Embryonic facial prominence (tissue), 1 donor: ENCODE results near the gene GSTA5.
"Not testable (repeated sequence)": the region's sequence is repeated elsewhere in the genome, so short reads cannot be mapped to it uniquely, and the experiment has no call there.

Experiments
- DNase-seq: peaks from one replicate; pipeline ENCODE4 v3.0.0-alpha.2; 2016; ENCODE audit errors: extremely low spot score

The GSTA5 gene

GRCh38 chr6:52834481-52834880 is 6.1 kb downstream of the GSTA5 start:
- DNase-seq = no peak

DNA sequence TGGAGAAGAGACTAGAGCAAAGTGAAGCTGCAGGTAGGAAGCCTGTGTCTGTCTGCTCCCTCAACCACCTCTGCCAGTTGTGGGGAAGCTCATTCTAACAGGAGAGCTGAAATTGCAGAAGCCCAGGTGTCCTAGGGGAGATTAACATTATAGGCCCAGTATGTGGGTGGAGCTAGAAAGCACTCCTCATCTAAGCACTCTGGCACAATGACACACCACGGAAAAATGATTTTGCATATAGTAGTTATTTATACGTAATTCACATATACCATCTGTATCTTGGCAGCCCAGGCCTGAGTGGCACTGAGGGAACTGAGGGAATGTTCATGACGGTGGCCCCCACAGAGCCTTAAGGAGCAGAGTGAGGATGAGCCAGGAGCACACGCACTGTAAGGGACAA is 9.7 kb downstream of the GSTA5 start:
- DNase-seq = not testable (repeated sequence)

DNA sequence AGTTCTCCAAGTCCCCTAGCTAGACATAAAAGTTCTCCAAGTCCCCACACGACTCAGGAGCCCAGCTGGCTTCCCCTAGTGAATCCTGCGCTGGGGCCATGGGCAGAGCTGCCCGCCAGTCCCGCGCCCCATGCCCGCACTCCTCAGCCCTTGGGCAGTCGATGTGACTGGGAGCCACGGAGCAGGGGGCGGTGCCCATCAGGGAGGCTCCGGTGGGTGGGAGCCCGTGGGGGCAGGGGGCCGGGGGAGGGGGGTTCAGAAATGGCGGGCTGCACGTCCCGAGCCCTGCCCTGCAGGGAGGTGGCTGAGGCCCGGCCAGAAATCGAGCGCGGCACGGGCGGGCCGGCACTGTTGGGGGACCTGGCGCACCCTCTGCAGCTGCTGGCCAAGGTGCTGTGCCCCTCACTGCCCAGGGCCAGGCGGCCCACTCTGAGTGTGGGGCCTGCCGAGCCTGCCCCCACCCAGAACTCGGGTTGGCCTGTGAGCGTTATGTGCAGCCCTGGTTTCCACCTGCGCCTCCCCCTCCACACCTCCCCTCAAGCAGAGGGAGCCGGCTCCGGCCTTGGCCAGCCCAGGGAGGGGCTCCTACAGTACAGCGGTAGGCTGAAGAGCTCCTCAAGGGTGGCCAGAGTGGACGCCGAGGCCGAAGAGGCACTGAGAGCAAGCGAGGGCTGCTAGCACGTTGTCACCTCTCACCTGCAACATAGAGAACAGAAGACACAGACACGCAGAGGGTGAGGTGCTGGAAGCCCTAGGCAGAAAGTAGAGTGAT is 11.4 kb downstream of the GSTA5 start:
- DNase-seq = no peak

DNA sequence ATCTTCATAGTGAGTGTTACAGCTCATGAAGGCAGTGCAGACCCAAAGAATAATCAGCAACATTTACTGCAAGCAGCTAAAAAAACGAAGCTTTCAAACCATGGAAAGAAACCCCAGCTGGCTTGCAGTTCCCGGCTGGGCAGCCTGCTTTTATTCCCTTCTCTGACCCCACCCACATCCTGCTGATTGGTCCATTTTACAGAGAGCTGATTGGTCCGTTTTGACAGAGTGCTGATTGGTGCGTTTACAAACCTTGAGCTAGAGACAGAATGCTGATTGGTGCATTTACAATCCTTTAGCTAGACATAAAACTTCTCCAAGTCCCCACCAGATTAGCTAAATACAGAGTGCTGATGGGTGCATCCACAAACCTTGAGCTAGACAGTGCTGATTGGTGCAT is 12.0 kb downstream of the GSTA5 start:
- DNase-seq = not testable (repeated sequence)

- DNase-seq = not testable (repeated sequence)
Observed at GRCh38 chr6:52827073-52827783, 13.4 kb downstream of the GSTA5 start.

- no peak for DNase-seq
Observed at GRCh38 chr6:52826513-52826912, 14.1 kb downstream of the GSTA5 start.

DNA sequence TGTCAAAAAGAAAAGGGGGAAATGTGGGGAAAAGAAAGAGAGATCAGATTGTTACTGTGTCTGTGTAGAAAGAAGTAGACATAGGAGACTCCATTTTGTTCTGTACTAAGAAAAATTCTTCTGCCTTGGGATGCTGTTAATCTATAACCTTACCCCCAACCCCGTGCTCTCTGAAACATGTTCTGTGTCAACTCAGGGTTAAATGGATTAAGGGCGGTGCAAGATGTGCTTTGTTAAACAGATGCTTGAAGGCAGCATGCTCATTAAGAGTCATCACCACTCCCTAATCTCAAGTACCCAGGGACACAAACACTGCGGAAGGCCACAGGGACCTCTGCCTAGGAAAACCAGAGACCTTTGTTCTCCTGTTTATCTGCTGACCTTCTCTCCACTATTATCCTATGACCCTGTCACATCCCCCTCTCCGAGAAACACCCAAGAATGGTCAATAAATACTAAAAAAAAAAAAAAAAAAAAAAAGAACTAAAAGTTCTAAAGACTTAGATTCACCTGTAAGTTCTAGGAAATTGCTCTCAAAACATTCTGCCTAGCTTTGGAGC is 14.6 kb downstream of the GSTA5 start:
- not testable (repeated sequence) for DNase-seq

DNA sequence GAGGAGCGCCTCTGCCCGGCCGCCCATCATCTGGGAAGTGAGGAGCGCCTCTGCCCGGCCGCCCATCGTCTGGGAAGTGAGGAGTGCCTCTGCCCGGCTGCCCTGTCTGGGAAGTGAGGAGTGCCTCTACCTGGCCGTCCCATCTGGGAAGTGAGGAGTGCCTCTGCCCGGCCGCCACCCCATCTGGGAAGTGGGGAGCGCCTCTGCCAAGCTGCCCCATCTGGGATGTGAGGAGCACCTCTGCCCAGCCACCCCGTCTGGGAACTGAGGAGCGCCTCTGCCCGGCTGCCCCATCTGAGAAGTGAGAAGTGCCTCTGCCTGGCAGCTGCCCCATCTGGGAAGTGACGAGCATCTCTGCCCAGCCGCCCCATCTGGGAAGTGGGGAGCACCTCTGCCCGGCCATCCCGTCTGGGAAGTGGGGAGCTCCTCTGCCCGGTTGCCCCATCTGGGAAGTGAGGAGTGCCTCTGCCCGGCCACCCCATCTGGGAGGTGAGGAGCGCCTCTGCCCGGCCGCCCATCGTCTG is 15.3 kb downstream of the GSTA5 start:
- not testable (repeated sequence) for DNase-seq

DNA sequence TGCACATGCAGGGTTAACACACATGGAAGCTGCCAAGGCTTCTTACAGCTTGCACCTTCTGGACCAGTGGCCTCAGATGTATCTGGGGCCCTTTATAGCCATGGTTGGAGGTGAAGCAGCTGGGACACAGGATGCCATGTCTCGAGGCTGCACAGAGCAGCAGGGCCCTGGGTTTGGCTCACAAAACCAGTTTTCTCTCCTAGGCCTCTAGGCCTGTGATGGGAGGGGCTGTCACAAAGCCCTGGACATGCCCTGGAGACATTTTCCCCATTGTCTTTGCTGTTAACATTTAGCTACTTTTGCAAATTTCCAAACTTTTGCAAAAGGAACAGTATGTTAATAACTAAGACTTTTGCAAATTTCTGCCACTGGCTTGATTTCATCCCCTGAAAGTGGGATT is 18.8 kb downstream of the GSTA5 start:
- no peak for DNase-seq

DNA sequence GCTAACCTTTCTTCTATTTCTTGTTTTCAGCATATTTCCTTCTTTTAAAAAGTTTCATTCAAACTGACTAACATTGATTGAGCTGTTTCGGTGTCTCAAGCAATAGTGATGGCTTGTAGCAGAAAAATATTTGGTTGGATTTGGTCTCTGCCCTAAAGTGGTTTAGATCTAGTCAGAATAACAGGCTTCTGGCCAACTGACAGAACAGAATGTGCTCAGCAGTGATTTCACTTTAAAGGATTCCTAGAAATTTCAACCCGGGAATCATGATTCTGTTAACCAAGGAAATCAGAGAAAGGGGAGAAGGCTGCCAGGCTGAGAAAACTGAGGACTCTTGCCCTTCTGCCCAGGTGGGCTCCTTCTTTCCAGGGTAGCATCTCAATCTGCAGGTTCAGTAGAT is 20.4 kb downstream of the GSTA5 start:
- no peak for DNase-seq

DNA sequence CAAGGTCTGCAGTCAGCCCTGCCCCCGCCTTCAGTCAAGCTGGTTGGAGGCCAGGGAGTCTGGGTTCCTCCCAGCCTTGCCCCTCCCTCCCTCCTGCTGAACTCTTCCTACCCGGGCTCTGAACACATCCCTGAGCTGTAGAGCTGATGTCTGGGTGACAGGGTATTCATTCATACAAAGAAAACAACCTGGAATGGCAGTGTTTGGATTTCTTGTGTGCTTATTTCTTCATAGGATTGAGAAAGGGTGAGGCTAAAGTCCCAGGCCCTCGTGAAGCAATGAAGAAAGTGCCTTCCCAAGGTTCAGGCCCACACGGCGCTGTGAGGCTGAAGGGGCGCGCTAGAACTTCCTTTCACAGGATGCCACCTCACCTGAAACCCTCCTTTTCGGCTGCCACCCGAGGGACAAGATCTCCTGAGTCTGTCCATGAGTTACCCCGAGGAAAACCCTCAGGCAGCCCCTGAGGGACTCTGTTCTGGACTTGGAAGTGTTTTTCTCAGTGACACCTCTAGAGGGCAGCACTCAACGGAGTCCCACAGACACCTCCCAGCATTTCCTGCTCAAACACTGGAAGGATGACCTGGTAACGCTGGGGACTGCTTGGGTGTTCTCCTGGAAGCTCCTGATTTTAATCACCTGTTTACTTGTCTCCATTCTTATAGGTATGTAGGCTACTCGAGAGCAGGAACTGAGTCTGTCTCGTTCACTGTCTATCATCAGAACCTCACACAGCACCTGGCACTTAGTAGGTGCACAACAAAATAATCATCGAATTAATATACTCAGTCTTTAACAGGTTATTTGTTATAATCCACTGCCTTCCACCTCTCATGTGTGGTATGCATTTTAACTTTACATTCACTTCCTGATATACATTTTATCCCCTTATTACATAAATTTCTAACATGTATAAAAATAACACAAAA is 25.2 kb downstream of the GSTA5 start:
- no peak for DNase-seq

DNA sequence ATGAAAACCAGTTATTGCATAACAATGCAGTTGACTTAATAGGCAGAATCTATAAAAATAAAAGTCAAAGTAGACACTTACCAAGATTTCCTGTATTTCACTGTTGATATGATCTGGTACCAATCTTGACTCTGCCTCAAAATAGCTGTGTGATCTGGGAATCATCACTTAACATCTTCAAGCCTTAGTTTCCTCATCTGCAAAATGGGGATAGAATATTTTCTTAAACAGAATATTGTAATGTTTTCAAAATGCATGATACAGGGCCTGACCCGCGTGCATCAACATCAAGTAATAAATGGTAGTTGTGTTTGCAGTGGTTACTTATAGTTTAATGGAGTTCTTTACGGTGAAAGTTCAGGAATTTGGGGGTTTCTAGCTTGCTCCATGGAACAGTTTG is 26.1 kb downstream of the GSTA5 start:
- not testable (repeated sequence) for DNase-seq

DNA sequence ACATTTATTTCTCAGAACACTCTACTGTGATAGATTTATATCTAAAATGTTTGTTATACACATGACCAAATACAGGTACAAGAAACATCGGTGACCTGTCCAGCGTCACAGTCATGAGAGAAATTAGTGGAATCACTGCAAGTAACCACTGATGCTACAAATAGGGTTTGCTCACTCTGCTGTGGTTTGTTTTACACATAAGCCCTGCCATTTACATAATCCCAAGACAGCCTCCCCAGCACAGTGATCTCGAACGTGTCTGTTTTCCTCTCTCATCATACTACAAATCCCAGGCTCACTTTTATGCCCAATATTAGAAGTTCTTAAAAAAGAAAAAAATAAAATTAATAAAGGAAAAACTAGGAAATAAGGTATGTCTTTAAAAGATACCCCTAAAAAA is 30.8 kb downstream of the GSTA5 start:
- DNase-seq = not testable (repeated sequence)

GRCh38 chr6:52808660-52809059 is 32.0 kb downstream of the GSTA5 start:
- no peak for DNase-seq

GRCh38 chr6:52803668-52804255 is 36.9 kb downstream of the GSTA5 start, which contains the start of gene GSTA1:
Gene GSTA1, minus strand, starts transcription at chr6:52803816. Its CDS starts 4,549 bp downstream, at chr6:52799267.
- DNase-seq = not testable (repeated sequence)

DNA sequence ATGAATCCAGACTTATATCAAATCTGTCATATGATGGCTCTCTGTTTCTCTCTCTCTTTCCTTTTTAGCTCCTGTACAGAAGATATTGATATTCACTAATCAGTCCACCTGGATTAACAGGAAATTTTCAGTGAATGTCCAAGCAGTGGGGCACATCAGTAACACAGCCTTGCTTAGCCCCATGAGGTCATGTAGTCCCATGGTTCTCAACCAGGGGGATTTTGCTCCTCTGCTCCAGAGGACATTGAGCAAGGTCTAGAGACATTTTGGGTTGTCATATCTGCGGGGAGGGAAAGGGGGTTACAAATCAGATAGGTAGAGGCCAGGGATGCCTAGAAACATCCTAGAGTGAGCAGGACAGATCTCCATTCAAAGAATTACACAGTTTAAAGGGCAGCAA is 37.8 kb downstream of the GSTA5 start:
- DNase-seq = no peak

- DNase-seq = no peak
Observed at GRCh38 chr6:52801188-52801841, 39.3 kb downstream of the GSTA5 start.

- DNase-seq = not testable (repeated sequence)
Observed at GRCh38 chr6:52799272-52799671, 41.3 kb downstream of the GSTA5 start.

- DNase-seq = not testable (repeated sequence)
Observed at GRCh38 chr6:52794366-52794765, 46.2 kb downstream of the GSTA5 start.

GRCh38 chr6:52790861-52791260 is 49.8 kb downstream of the GSTA5 start:
- no peak for DNase-seq
